ENCODE results near the gene GABRG3.
A peak's percentile ranks its signal among the peaks of the same experiment; 100 is the strongest.
"Not testable (repeated sequence)": the region's sequence is repeated elsewhere in the genome, so short reads cannot be mapped to it uniquely, and the experiment has no call there.

The GABRG3 gene

DNA sequence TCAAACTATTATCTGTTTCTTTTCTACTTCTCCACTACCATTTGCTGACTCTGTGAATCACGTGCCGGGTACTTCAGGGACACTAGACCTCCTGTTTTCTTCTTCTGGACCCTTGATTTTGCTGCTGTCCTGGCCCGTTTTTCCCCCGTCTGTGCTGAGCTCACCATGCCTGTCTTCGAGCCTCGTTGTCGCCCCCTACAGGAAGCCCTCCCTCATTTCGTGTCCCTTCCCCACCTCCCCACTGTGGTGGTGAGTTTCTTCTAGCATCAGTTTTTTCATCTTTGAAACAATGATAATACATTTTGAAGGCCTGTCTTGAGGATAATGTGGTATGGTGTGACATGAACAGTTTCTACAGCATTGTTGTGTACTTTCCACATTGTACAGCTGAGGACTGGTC is 12.8 kb downstream of the GABRG3 start:
- intact Hi-C loops (cut with DNase I): no loop called here
- no peak for DNase-seq

DNA sequence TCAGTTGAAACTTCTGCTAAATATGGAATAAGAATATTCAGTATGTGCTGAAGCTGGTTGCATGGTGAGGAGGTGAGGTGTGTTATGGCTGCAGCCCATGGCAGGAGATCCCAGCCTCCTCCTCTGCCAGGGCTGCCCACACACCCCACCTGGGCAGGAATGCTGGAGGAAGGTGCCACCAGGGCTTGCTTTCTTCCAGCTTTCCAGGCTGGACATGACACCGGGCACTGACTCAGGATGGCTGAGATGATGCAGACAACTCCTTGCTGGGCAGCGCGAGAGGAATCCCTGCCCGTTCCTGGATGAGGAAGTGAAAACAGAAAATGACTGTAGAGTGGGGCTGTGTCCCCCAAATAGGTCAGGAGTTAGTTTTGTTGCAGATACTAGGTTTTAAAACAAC is 14.1 kb downstream of the GABRG3 start:
- intact Hi-C loops (cut with DNase I): no loop called here
- no peak for DNase-seq

DNA sequence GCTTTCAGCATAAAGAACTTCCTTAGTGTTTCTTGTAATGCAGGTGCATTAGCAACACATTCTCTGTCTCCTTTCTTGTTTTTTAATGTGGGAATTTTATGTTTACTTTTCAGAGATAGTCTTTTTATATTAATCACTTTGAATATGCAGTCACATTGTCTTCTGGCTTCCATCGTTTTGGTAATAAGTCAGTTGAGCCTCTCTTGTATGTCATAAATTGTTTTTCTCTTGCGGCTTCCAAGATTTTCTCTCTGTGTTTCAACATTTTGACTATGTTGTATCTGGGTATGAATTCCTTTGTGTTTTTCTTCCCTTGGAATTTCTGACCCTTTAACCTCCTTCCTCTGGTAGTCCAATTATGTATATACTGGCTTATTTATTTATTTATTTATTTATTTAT is 25.3 kb downstream of the GABRG3 start:
- no peak for DNase-seq
- intact Hi-C loops (cut with DNase I): no loop called here

DNA sequence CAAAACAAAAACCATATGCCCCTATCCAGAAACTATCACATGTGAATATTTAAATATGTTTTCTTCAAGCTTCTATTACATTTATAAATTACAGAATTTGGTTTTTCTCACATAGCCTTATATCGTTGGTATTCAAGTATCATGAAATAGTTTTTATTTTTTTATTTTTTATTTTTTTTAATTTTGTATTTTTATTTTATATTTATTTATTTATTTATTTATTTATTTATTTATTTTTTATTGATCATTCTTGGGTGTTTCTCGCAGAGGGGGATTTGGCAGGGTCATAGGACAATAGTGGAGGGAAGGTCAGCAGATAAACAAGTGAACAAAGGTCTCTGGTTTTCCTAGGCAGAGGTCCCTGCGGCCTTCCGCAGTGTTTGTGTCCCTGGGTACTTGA is 32.0 kb downstream of the GABRG3 start:
- intact Hi-C loops (cut with DNase I); DNase-seq: not testable (repeated sequence)

DNA sequence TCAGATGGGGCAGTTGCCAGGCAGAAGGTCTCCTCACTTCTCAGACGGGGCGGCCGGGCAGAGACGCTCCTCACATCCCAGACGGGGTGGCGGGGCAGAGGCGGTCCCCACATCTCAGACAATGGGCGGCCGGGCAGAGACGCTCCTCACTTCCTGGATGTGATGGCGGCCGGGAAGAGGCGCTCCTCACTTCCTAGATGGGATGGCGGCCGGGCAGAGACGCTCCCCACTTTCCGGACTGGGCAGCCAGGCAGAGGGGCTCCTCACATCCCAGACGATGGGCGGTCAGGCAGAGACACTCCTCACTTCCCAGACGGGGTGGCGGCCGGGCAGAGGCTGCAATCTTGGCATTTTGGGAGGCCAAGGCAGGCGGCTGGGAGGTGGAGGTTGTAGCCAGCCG is 33.2 kb downstream of the GABRG3 start:
- intact Hi-C loops (cut with DNase I); DNase-seq: not testable (repeated sequence)

DNA sequence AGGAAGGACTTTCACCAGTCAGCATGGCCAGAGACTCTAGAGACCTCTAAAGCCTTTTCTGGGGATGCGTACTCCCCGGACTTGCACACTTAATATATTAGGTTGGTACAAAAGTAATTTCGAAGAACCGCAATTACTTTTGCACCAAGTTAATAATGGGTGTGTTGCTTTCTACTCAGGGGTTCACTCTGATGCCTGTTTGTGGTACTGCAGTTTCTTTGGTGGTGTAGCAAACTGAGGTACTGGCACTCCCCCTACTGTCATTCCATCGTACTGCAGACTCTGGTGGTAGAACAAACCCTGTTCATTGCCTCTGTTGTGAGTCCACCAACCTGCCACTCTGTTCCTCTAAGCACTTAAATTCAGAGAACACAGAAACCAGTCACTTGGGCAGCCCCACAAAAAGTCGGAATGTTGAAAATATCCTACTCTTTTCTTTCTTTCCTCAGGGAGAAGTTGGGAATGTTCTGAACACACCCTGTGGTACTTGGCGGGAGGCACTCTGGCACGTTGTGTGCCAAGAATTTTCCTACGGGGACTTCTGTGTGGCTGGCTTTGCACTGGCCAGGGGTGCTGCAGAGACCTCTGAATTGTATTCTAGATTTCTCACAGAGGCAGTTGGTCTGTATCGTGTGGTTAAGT is 46.3 kb downstream of the GABRG3 start:
- DNase-seq: peak in 35 of 42 donors; percentile 18 to 90 (median 69)
- intact Hi-C loops (cut with DNase I): loop anchor here (5.0 kb wide), 1 partner anchor 125 kb away; no protein-coding TSS in a partner anchor

DNA sequence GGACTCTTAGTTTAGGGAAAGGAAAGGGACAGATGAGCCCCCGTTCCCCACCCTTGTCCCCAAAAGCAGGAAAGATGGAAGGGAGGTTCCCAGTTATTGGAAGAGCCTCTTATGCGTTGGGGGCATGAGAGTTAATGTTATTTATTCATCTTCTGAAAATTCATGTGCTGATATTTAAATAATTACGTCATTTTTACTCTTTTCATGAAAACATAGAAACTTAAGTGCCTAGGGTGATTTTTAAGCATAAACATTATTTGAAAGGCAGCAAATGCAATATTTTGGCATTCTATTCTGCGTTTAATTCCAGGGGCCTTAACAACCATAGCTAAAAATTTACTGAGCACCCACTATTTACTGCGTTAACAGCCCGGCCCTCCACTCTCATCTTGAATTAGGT is 48.7 kb downstream of the GABRG3 start:
- intact Hi-C loops (cut with DNase I): loop anchor here (5.0 kb wide), 1 partner anchor 127 kb away; no protein-coding TSS in a partner anchor
- DNase-seq: no peak

DNA sequence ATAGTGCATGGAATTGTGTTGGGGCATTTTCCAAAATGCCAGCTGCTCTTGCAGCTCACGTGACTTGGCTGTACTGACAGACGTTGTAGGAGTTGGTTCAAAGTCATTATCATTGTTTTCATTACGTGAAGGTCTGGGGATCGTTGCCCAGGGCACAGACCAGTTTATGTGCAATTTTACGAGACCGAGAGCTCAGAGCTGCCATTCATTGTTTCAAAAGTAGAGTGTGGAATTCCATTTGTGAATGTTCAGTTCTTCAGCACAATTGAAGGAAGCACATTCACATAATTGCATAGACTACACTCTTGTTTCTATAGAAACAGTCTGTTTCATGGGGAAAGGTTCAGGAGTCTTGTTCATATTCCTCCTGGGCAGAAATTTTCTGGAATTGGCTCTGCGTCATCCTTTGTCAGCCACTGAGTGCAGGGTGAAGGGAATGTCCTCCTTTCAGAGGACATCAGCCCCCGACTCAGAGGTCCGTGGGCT is 54.5 kb downstream of the GABRG3 start:
- peak in 2 of 42 donors; percentile 14 to 54 for DNase-seq
- intact Hi-C loops (cut with DNase I): no loop called here

DNA sequence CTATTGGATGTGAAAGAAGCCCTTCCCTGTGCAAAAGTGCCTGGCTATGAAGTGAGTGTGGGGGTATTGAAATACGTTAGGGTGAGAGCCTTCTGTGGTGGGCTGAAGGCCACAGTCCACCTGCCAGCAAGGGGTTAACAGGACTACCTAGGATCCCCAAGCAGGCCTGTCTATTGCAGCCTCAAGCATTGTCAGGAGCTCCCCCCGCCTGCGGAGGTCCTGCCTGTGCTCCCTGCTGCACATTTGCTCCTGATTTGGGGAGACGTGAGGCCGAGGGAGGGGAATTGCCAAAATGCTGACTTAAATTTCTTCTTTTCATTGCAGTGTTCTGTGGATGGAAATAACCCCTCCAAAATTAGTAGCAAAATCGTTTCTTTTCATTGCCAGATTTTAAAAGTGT is 56.2 kb downstream of the GABRG3 start:
- DNase-seq: no peak
- intact Hi-C loops (cut with DNase I): no loop called here

DNA sequence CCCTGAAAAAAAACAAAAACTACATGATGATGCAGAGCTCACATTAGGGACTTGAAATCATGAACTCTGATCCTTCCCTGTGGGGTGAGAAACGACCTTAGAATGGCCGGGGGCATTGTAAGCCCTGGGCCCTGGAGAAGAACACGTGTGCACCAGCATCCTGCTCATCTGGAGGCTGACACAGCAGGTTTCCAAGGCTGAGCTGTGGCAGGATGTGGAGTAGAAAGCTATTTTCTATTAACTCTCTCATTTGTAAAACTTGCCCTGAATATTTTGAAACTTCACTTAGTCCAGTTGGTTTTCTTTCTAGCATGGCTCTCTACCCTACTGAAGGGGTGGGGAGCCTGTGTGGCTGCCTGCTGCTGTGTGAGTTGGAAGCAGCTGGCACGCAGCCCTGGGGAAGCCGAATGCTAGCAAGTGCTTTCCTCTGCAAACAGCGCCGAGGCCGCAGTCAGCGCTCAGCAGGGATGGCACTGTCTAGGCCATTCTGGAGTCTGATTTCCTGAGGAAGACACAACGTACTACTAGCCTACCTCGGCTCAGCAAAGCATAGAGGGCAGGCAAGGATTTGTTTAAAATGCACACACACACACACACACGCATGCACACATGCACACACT is 58.0 kb downstream of the GABRG3 start:
- intact Hi-C loops (cut with DNase I): no loop called here
- DNase-seq: peak; percentile 3 to 76 (median 50)

DNA sequence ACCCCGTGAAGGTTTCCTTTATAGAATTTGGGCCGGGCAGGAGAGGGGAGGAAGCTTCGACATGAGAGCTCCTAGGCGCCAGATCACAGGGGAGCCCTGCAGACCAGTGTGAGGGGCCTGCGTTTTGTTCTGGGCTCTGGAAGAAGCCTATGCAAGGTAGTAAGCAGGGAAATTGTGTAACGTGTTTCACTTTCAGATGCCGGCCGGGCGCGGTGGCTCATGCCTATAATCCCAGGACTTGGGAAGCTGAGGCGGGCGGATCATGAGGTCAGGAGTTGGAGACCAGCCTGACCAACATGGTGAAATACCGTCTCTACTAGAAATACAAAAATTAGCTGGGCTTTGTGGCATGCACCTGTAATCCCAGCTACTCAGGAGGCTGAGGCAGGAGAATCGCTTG is 65.2 kb downstream of the GABRG3 start:
- DNase-seq: no peak
- intact Hi-C loops (cut with DNase I): no loop called here

DNA sequence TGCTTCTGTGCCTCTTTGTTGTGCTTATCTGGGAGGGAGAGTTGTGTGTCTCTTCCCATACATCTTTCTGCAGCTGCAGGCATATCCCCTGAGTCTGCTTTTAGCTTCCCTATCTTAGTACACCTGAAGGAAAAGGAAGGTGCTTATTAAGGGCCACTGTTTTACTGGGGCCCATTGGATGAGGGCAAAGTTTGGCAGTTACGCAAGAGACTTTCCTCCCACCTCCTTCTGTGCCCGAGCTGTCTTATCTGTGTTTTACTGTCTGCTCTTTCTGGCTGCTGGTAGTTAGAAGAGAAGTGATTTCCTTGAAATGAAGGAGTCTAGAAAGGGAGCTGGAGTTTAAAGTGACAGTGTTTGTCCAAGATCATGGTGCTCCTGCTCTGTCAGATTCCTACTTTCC is 66.5 kb downstream of the GABRG3 start:
- intact Hi-C loops (cut with DNase I): no loop called here
- DNase-seq: no peak

DNA sequence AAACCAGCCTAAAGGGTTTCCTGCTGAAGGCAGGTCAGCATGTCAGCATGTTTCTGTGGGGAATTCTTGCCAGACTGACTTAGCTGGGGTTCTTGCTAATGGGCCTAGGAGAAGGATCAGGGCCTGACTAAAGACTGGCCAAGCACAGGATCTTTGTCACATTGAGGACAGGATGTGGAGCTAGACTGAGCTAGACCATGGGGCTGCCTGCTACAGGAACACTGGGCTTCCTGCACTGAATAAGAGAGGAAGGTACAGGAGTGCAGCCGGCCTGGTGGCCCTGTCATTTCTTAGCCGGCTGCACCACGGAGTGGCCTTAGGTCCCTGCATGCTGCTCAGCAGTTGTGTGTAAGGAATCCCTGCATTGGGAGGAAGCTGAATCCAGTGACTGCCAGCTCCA is 68.2 kb downstream of the GABRG3 start:
- DNase-seq: no peak
- intact Hi-C loops (cut with DNase I): no loop called here

DNA sequence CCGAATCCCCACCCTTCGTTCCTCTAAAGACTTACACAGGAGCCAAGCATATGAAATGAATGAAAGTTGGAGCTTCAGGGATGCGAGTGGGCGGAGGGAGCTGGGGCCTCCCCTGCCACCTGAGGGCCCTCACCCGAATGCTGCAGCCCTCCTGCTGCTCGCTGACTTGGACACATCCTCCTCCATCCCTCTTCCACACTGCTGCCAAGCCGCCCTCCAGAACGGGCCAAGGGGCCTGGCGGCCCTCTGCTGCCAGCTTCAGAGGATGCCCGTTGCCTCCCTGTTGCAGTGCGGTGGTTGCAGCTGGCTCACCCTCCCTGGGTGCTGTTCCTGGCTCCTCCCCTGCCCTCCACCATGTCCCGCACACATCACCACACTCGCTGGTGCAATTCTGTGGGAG is 71.2 kb downstream of the GABRG3 start:
- DNase-seq: no peak
- intact Hi-C loops (cut with DNase I): no loop called here

DNA sequence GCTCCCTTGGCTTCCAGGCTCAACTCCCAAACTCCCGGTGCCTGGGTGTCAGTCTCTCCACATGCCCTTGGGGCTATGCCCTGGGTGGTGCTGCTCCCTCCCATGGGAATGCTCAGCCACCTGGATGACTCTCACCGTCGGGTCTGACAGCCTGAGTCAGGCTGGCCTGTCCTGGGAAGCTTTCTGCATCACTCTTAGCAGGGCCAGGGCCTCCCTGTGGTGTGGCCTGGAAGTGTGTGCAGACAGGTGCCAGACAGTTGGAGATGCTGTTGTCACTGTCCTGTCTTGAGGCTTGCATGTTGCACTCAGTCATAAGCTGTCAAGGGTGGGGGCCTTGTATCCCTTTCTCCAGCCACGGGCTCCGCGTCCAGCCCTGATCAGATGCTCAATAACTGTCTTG is 71.7 kb downstream of the GABRG3 start:
- no peak for DNase-seq
- intact Hi-C loops (cut with DNase I): no loop called here

DNA sequence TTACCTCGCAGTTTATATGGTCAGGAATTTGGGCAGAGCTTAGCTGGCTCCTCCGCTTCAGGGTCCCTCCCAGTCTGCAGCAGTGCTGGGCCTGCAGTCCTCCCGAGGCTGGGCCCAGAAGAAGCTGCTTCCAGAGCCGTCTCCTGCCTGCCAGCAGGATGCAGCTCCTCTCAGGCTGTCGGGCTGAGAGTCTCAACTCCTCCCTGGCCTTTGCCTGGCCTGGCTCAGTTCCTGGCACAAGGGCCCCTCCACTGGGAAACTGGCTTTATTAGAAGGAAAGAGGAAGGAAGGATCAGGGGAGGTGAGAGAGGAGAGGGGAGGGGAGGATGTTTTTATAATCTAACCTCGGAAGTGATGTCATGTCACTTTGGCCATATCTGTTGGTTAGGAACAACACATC is 72.8 kb downstream of the GABRG3 start:
- intact Hi-C loops (cut with DNase I): no loop called here
- DNase-seq: peak in 1 of 42 donors; percentile 17

DNA sequence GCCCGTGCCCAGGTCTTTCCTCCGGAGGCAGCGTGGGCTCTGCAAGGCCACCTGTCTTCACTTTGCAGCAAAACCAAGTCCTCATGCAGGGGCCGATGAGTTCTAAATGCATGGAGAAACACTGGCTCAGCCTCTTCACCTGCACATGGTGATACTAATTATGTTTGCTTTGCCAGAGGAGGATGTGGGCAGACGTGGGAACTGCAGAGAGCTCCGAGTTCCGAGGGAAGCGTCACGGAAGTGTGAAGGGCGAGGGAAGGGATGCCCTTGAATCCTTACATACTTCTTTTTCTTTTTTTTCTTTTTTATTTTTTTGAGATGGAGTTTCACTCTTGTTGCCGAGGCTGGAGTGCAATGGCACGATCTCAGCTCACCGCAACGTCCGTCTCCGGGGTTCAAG is 74.8 kb downstream of the GABRG3 start:
- intact Hi-C loops (cut with DNase I): no loop called here
- peak in 25 of 42 donors; percentile 5 to 74 (median 37) for DNase-seq

DNA sequence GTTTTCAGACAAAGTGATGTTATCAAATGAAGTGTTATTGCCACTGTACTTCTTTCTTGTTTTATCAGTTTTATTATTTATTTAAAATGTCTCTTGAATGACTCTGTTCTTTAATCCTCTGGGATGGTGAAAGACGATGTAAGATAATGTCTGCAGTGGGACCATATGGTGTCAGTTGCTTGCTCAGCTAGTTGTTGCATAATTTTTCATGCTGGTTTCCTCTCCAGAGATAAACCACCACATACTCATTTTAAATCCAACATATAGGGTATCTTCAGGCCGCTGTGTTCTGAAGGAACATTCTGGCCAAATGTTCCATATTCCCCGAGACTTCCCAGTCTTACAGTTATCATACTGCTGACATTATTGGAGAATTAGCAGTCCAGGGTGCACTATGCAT is 75.9 kb downstream of the GABRG3 start:
- DNase-seq: no peak
- intact Hi-C loops (cut with DNase I): no loop called here

DNA sequence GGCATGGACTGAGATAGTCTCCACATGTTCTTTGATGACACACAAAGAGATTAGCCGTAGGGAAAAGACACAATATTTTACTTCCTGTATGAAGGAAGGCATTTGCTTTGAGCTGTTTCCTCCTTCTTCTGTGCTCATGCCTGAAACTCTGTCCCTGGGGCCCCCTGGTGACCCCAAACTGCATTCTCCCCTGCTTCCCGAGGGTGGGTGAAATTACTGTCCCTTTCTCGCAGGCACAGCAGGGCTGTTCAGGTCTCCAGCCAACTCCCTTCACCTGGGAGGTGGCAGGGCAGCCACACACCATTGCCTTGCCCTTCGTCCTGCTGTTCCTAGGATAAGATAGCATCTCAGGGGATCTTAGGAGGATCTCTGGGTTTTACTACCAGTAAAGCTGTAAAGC is 79.2 kb downstream of the GABRG3 start:
- intact Hi-C loops (cut with DNase I): no loop called here
- peak in 1 of 42 donors; percentile 21 for DNase-seq

DNA sequence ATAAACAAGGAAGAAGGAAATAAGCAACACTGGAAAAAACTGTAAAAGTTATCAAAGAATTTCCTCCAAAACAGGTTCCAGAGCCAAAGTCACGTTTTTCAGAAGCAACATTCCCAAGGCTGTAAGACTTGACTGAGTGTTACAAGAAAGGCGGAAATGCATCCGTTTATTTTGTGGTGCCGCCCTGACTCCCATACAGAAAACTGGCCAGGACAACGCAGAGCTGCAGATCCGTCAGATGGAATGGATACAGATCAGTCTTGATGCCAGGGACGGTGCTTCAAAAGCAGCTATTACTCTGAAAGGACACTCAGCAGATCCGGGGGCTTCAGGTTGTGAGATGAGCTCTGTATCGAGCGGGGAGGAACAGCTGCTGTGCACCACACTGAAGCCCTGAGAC is 83.4 kb downstream of the GABRG3 start:
- no peak for DNase-seq
- intact Hi-C loops (cut with DNase I): no loop called here
